HepG2 (cell line): ENCODE measurements around the gene NFE2L3. TPM values are rescaled to one million over a fixed set of nuclear protein-coding genes. Genes with fewer than 3 reads are reported as not detected.

Experiments used
- ARNTL ChIP-seq: sonication (generic); formaldehyde crosslinking; IDR thresholded peaks from 2 replicates; pipeline ENCODE4 v1.4.0; 2020; ENCODE audit warnings: mild to moderate bottlenecking, missing genetic modification reagents
- BORCS8-MEF2B ChIP-seq: sonication (generic); formaldehyde crosslinking; IDR thresholded peaks from 2 replicates; pipeline ENCODE4 v1.8.0; 2022; ENCODE audit warnings: mild to moderate bottlenecking, missing genetic modification reagents
- FOXJ3 ChIP-seq: sonication (generic); formaldehyde crosslinking; IDR thresholded peaks from 2 replicates; pipeline ENCODE4 v1.4.0; 2020; ENCODE audit warnings: missing genetic modification reagents, mild to moderate bottlenecking, borderline replicate concordance
- KLF6 ChIP-seq: IDR thresholded peaks from 2 replicates; pipeline ENCODE4 v1.8.0; 2016; ENCODE audit warnings: missing biosample characterization, missing genetic modification reagents
- MXI1 ChIP-seq: IDR thresholded peaks from 3 replicates; pipeline ENCODE4 v1.6.1; 2012; ENCODE audit warnings: low read depth, low read length, inconsistent platforms, borderline replicate concordance
- RBM39 ChIP-seq: fragments of 200-400 bp; formaldehyde crosslinking; IDR thresholded peaks from one replicate; pipeline ENCODE4 v1.6.1; 2018; ENCODE audit warnings: antibody characterized with exemption, mild to moderate bottlenecking, low read depth, low read length; ENCODE audit not compliant: poor library complexity, severe bottlenecking
- SP1 ChIP-seq, 2 experiments: fragments of 450-650 bp in 1 of 2; sonication (generic) in 1 of 2; formaldehyde crosslinking in 1 of 2; IDR thresholded peaks; 2 replicates each; pipeline versions ENCODE4 v1.4.0 to v1.6.1; 2016 to 2020; ENCODE audit warnings: missing genetic modification reagents in 1 of 2
- ZFP1 ChIP-seq: IDR thresholded peaks from 2 replicates; pipeline ENCODE4 v1.6.1; 2016
- ZNF367 ChIP-seq: sonication (generic); formaldehyde crosslinking; IDR thresholded peaks from 2 replicates; pipeline ENCODE4 v1.4.0; 2020; ENCODE audit warnings: missing genetic modification reagents, borderline replicate concordance
- ZNF451 ChIP-seq: sonication (generic); formaldehyde crosslinking; IDR thresholded peaks from 2 replicates; pipeline ENCODE4 v1.5.0; 2020; ENCODE audit warnings: mild to moderate bottlenecking, missing genetic modification reagents
- ZNF782 ChIP-seq: sonication (generic); formaldehyde crosslinking; IDR thresholded peaks from 2 replicates; pipeline ENCODE4 v1.4.0; 2020; ENCODE audit warnings: missing genetic modification reagents, mild to moderate bottlenecking, borderline replicate concordance
- polyA plus RNA-seq, 8 experiments: library from polyadenylated mRNA; depleted of rRNA in 3 of 8; stranded (reverse) in 7 of 8; unstranded in 1 of 8; fragments of >200 nt; fragmentation: Illumina TruSeq in 4 of 8; extraction: Trizol in 4 of 8; gene quantifications; 2 replicates each; pipeline versions ENCODE4 v1.2.1 to v1.2.3, GENCODE V29; 2011 to 2016; ENCODE audit warnings: low read depth in 4 of 8, missing spikeins in 1 of 8, mixed read lengths in 1 of 8; ENCODE audit not compliant: insufficient read depth in 1 of 8
- total RNA-seq, 5 experiments: library from RNA; depleted of rRNA; stranded (reverse); fragments of >200 nt; fragmentation: Illumina TruSeq; extraction: Trizol; gene quantifications; 2 replicates each; pipeline ENCODE4 v1.2.3, GENCODE V29; 2016; ENCODE audit warnings: low read depth in 1 of 5
- TF ChIP-seq, protein P1 (sequence below): sonication (generic); formaldehyde crosslinking; IDR thresholded peaks from 2 replicates; pipeline ENCODE4 v1.8.0; 2022; ENCODE audit warnings: missing genetic modification reagents, mild to moderate bottlenecking, moderate library complexity, borderline replicate concordance
- TF ChIP-seq, protein P2 (sequence below): sonication (generic); formaldehyde crosslinking; conservative IDR thresholded peaks from 2 replicates; pipeline ENCODE4 v1.5.0; 2020; ENCODE audit warnings: missing genetic modification reagents
- TF ChIP-seq, protein P3 (sequence below): sonication (generic); formaldehyde crosslinking; IDR thresholded peaks from 2 replicates; pipeline ENCODE4 v1.5.1; 2020; ENCODE audit warnings: mild to moderate bottlenecking, missing genetic modification reagents, moderate library complexity
- TF ChIP-seq, protein P4 (sequence below): sonication (generic); formaldehyde crosslinking; IDR thresholded peaks from 2 replicates; pipeline ENCODE4 v1.8.0; 2023; ENCODE audit warnings: mild to moderate bottlenecking, missing genetic modification reagents
- TF ChIP-seq, protein P5 (sequence below): sonication (generic); formaldehyde crosslinking; IDR thresholded peaks from 2 replicates; pipeline ENCODE4 v1.4.0; 2020; ENCODE audit warnings: mild to moderate bottlenecking, missing genetic modification reagents

Gene NFE2L3
- total and polyA plus RNA-seq, 2 of the 13 experiments (the other 11 are each of a cell fraction or from before 2014, with no cell fraction given), result 11.4 to 19.4 TPM

DNA sequence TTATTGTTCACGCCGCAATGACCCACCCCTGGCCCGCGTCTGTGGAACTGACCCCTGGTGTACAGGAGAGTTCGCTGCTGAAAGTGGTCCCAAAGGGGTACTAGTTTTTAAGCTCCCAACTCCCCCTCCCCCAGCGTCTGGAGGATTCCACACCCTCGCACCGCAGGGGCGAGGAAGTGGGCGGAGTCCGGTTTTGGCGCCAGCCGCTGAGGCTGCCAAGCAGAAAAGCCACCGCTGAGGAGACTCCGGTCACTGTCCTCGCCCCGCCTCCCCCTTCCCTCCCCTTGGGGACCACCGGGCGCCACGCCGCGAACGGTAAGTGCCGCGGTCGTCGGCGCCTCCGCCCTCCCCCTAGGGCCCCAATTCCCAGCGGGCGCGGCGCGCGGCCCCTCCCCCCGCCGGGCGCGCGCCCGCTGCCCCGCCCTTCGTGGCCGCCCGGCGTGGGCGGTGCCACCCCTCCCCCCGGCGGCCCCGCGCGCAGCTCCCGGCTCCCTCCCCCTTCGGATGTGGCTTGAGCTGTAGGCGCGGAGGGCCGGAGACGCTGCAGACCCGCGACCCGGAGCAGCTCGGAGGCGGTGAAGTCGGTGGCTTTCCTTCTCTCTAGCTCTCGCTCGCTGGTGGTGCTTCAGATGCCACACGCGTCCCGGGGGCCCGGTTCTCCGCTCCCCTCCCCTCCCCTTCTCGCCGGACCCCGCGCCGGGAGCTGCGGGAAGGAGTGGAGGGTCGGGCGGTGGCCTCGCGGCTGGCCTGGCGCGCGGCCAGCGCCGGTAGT is 49.4 kb downstream of the NFE2L3 start, which contains the start of gene CBX3 (continued):
- TF ChIP-seq, protein P1, sequence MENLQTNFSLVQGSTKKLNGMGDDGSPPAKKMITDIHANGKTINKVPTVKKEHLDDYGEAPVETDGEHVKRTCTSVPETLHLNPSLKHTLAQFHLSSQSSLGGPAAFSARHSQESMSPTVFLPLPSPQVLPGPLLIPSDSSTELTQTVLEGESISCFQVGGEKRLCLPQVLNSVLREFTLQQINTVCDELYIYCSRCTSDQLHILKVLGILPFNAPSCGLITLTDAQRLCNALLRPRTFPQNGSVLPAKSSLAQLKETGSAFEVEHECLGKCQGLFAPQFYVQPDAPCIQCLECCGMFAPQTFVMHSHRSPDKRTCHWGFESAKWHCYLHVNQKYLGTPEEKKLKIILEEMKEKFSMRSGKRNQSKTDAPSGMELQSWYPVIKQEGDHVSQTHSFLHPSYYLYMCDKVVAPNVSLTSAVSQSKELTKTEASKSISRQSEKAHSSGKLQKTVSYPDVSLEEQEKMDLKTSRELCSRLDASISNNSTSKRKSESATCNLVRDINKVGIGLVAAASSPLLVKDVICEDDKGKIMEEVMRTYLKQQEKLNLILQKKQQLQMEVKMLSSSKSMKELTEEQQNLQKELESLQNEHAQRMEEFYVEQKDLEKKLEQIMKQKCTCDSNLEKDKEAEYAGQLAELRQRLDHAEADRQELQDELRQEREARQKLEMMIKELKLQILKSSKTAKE (CRISPR knock-in tag), result peak; percentile 33; the same call in 1 of the 2 replicates
- TF ChIP-seq ARNTL (CRISPR knock-in tag) (0 out of 2 replicates have a peak, but pooled peaks have one; percentile 29), KLF6 (CRISPR knock-in tag) (no peak), ZNF451 (CRISPR knock-in tag) (peak; percentile 53; the same call in 1 of the 2 replicates), MXI1 (peak; percentile 19; the same call in 1 of the 3 replicates), BORCS8-MEF2B (CRISPR knock-in tag) (no peak), FOXJ3 (CRISPR knock-in tag) (no peak), ZFP1 (no peak), ZNF367 (CRISPR knock-in tag) (0 out of 2 replicates have a peak, but pooled peaks have one; percentile 14), RBM39 (no peak), SP1 (IDR thresholded peaks at IDR 0.05) (no peak), SP1 (CRISPR knock-in tag; IDR thresholded peaks at IDR 0.05) (peak; percentile 76), ZNF782 (CRISPR knock-in tag) (0 out of 2 replicates have a peak, but pooled peaks have one; percentile 33)
- TF ChIP-seq, protein P2, sequence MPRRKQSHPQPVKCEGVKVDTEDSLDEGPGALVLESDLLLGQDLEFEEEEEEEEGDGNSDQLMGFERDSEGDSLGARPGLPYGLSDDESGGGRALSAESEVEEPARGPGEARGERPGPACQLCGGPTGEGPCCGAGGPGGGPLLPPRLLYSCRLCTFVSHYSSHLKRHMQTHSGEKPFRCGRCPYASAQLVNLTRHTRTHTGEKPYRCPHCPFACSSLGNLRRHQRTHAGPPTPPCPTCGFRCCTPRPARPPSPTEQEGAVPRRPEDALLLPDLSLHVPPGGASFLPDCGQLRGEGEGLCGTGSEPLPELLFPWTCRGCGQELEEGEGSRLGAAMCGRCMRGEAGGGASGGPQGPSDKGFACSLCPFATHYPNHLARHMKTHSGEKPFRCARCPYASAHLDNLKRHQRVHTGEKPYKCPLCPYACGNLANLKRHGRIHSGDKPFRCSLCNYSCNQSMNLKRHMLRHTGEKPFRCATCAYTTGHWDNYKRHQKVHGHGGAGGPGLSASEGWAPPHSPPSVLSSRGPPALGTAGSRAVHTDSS (CRISPR knock-in tag), result no peak
- TF ChIP-seq, protein P3, sequence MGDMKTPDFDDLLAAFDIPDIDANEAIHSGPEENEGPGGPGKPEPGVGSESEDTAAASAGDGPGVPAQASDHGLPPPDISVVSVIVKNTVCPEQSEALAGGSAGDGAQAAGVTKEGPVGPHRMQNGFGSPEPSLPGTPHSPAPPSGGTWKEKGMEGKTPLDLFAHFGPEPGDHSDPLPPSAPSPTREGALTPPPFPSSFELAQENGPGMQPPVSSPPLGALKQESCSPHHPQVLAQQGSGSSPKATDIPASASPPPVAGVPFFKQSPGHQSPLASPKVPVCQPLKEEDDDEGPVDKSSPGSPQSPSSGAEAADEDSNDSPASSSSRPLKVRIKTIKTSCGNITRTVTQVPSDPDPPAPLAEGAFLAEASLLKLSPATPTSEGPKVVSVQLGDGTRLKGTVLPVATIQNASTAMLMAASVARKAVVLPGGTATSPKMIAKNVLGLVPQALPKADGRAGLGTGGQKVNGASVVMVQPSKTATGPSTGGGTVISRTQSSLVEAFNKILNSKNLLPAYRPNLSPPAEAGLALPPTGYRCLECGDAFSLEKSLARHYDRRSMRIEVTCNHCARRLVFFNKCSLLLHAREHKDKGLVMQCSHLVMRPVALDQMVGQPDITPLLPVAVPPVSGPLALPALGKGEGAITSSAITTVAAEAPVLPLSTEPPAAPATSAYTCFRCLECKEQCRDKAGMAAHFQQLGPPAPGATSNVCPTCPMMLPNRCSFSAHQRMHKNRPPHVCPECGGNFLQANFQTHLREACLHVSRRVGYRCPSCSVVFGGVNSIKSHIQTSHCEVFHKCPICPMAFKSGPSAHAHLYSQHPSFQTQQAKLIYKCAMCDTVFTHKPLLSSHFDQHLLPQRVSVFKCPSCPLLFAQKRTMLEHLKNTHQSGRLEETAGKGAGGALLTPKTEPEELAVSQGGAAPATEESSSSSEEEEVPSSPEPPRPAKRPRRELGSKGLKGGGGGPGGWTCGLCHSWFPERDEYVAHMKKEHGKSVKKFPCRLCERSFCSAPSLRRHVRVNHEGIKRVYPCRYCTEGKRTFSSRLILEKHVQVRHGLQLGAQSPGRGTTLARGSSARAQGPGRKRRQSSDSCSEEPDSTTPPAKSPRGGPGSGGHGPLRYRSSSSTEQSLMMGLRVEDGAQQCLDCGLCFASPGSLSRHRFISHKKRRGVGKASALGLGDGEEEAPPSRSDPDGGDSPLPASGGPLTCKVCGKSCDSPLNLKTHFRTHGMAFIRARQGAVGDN (CRISPR knock-in tag), result peak; percentile 64
- TF ChIP-seq, protein P4, sequence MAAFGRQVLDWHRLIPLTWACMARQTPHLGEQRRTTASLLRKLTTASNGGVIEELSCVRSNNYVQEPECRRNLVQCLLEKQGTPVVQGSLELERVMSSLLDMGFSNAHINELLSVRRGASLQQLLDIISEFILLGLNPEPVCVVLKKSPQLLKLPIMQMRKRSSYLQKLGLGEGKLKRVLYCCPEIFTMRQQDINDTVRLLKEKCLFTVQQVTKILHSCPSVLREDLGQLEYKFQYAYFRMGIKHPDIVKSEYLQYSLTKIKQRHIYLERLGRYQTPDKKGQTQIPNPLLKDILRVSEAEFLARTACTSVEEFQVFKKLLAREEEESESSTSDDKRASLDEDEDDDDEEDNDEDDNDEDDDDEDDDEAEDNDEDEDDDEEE (CRISPR knock-in tag), result no peak; the same call in 1 of the 2 replicates
- TF ChIP-seq, protein P5, sequence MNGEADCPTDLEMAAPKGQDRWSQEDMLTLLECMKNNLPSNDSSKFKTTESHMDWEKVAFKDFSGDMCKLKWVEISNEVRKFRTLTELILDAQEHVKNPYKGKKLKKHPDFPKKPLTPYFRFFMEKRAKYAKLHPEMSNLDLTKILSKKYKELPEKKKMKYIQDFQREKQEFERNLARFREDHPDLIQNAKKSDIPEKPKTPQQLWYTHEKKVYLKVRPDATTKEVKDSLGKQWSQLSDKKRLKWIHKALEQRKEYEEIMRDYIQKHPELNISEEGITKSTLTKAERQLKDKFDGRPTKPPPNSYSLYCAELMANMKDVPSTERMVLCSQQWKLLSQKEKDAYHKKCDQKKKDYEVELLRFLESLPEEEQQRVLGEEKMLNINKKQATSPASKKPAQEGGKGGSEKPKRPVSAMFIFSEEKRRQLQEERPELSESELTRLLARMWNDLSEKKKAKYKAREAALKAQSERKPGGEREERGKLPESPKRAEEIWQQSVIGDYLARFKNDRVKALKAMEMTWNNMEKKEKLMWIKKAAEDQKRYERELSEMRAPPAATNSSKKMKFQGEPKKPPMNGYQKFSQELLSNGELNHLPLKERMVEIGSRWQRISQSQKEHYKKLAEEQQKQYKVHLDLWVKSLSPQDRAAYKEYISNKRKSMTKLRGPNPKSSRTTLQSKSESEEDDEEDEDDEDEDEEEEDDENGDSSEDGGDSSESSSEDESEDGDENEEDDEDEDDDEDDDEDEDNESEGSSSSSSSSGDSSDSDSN (CRISPR knock-in tag), result peak; percentile 57; the same call in 1 of the 2 replicates
